ENCODE data around the gene TPH2. TPM values are rescaled to one million over a fixed set of nuclear protein-coding genes. Genes with fewer than 3 reads are reported as not detected.
A peak's percentile ranks its signal among the peaks of the same experiment; 100 is the strongest.

Gene TPH2
- total and polyA plus RNA-seq, 9 of the 15 experiments (the other 6 are each of a cell fraction or from before 2014, with no cell fraction given) = 0.06 to 0.28 (median 0.14) TPM; not detected in 4

DNA sequence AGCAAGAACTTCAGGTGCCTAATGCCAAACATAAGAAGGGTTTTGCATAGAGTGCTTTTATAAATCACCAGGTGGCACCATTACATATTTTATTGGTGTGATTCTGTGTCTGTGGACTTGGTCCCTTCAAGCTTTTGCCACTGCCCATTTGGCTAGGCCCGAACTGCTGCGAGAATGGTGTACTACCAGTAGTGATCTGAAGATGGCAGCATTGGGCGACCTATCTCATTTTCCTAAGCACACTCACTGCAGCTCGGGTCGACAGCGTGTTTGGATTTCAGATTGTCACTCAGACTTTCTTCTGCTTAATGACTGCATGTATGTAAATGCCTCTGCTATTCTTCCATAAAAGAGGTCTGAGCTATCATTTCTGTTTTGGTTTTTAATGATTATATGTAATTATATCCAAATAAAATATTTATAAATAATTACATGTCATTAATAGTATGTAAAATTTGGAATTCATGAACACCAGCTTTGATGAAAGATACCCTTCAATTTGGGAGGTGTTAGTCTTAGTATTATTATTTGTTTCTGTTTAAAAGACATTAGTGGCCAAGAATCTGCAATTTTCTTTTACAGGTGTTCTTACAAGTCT, 78.5 kb downstream of the TPH2 start:
- intact Hi-C loops (cut with micrococcal nuclease) = loop anchor here (1.0 to 10.0 kb wide), 5 partner anchors 64 to 328 kb away; no protein-coding TSS in a partner anchor
- peak; percentile 97 for FAIRE-seq
- TF ChIP-seq MEIS2 (IDR thresholded peaks at IDR 0.05; ENCODE audit: partially characterized antibody) (no peak), PKNOX1 (IDR thresholded peaks at IDR 0.05) (peak; percentile 60), NBN (IDR thresholded peaks at IDR 0.05; ENCODE audit: low read depth) (no peak), ZNF75A (CRISPR knock-in tag; IDR thresholded peaks at IDR 0.05) (no peak), RAD21 (CRISPR knock-in tag; conservative IDR thresholded peaks at IDR 0.05 in 1 of 2, IDR thresholded peaks at IDR 0.05 in 1 of 2) (peak; percentile 70 to 86), CBX8 (IDR thresholded peaks at IDR 0.05; ENCODE audit: borderline replicate concordance, extremely low read depth, low read depth, low read length, poor library complexity, severe bottlenecking) (no peak), MTF1 (CRISPR knock-in tag; IDR thresholded peaks at IDR 0.05; ENCODE audit: borderline replicate concordance) (no peak), KAT7 (CRISPR knock-in tag; IDR thresholded peaks at IDR 0.05; ENCODE audit: borderline replicate concordance) (no peak), RB1 (IDR thresholded peaks at IDR 0.05; ENCODE audit: low read depth) (0 out of 2 replicates have a peak, but pooled peaks have one; percentile 23), RCOR1 (IDR thresholded peaks at IDR 0.05; ENCODE audit: borderline replicate concordance in 1 of 2, low read depth in 2 of 2, low read length in 2 of 2) (no peak), MCM2 (IDR thresholded peaks at IDR 0.05; ENCODE audit: low read depth) (no peak), DEAF1 (CRISPR knock-in tag; IDR thresholded peaks at IDR 0.05) (peak; percentile 40; the same call in 1 of the 2 replicates)
- TF ChIP-seq, protein P1, sequence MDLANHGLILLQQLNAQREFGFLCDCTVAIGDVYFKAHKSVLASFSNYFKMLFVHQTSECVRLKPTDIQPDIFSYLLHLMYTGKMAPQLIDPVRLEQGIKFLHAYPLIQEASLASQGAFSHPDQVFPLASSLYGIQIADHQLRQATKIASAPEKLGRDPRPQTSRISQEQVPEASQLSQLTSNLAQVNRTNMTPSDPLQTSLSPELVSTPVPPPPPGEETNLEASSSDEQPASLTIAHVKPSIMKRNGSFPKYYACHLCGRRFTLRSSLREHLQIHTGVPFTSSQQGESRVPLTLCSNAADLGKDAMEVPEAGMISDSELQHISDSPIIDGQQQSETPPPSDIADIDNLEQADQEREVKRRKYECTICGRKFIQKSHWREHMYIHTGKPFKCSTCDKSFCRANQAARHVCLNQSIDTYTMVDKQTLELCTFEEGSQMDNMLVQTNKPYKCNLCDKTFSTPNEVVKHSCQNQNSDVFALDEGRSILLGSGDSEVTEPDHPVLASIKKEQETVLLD (IDR thresholded peaks at IDR 0.05) = no peak
- TF ChIP-seq, protein P2, sequence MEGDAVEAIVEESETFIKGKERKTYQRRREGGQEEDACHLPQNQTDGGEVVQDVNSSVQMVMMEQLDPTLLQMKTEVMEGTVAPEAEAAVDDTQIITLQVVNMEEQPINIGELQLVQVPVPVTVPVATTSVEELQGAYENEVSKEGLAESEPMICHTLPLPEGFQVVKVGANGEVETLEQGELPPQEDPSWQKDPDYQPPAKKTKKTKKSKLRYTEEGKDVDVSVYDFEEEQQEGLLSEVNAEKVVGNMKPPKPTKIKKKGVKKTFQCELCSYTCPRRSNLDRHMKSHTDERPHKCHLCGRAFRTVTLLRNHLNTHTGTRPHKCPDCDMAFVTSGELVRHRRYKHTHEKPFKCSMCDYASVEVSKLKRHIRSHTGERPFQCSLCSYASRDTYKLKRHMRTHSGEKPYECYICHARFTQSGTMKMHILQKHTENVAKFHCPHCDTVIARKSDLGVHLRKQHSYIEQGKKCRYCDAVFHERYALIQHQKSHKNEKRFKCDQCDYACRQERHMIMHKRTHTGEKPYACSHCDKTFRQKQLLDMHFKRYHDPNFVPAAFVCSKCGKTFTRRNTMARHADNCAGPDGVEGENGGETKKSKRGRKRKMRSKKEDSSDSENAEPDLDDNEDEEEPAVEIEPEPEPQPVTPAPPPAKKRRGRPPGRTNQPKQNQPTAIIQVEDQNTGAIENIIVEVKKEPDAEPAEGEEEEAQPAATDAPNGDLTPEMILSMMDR (IDR thresholded peaks at IDR 0.05 in 2 of 3, conservative IDR thresholded peaks at IDR 0.05 in 1 of 3; ENCODE audit: insufficient read depth in 2 of 3, low read depth in 1 of 3, low read length in 3 of 3) = peak; percentile 67 to 82 (median 75)

More for the DNA sequence above, 78.5 kb downstream of the TPH2 start:
- BruUV-seq (replicated peaks) = no TSS peak
- Histone ChIP-seq H3K9me1 (ENCODE audit: control insufficient read depth, insufficient read depth, low read length) (no peaks in the 10 kb centered on the region), H3K36me3 (ENCODE audit: control insufficient read depth, insufficient read depth, low read length) (no peaks in the 10 kb centered on the region), H3K27ac (ENCODE audit: extremely low read depth, low read depth, low read length) (no peak overlapping the region), H3K4me3 (no peak overlapping the region), H3K79me2 (ENCODE audit: control insufficient read depth, insufficient read depth, low read length) (no peaks in the 10 kb centered on the region), H4K20me1 (replicated peaks; ENCODE audit: control insufficient read depth, insufficient read depth, low read length) (no peaks in the 10 kb centered on the region), H3K9me3 (replicated peaks; ENCODE audit: control insufficient read depth, insufficient read depth, low read depth, low read length) (no peaks in the 10 kb centered on the region), H3K27me3 (ENCODE audit: control insufficient read depth in 2 of 2, insufficient read depth in 2 of 2, low read length in 2 of 2) (no peaks in the 10 kb centered on the region), H3K4me1 (replicated peaks in 1 of 2; ENCODE audit: control insufficient read depth in 2 of 2, insufficient read depth in 2 of 2, low read length in 2 of 2) (no peaks in the 10 kb centered on the region), H2AFZ (ENCODE audit: low read depth, low read length) (no peak overlapping the region), H3K9ac (ENCODE audit: insufficient read depth in 1 of 2, low read depth in 2 of 2, low read length in 2 of 2) (no peak overlapping the region), H3K4me2 (ENCODE audit: insufficient read depth, low read length) (no peak overlapping the region)
- 1% methylated on average over 6 of the region's 6 CpGs for WGBS (ENCODE audit: insufficient coverage, low coverage, missing lambda C conversion rate)
- ATAC-seq (peak; percentile 97), DNase-seq (ENCODE audit: extremely low read depth in 1 of 4, low spot score in 3 of 4) (peak; percentile 61 to 79 (median 72))
- in situ Hi-C loops (cut with MboI) = no loop called here
- ChIA-PET CTCF (ENCODE audit: low intra/inter-chr PET ratio) (no interaction called here), POLR2A (interaction anchor here (1.0 kb wide), 1 partner anchor 16 kb away, joined by 3 read pairs; no protein-coding TSS in a partner anchor)

Data from K562 (cell line).